HEK293 (cell line): Measurements from ENCODE around the gene MADD.

Experiments used
- CTCF ChIA-PET: fragments of 350-600 bp; formaldehyde crosslinking; extraction: SDS; loops from one replicate; lab custom pipeline; 2021; ENCODE audit warnings: antibody characterized with exemption; lab: Yijun Ruan, JAX
- POLR2A ChIA-PET: fragments of 300-600 bp; formaldehyde crosslinking; extraction: SDS; loops from one replicate; lab custom pipeline; 2020; ENCODE audit warnings: antibody characterized with exemption, inconsistent platforms; lab: Yijun Ruan, JAX
- H3K27ac ChIP-seq: fragments of 200-500 bp; sonication (Bioruptor generic); 2 replicates; pipeline ENCODE4 v1.5.1; 2014; ENCODE audit warnings: low read depth, low read length, control low read depth, inconsistent platforms; ENCODE audit errors: extremely low read depth
- H3K36me3 ChIP-seq, 2 experiments: fragments of 200-500 bp in 1 of 2; sonication (Bioruptor generic) in 1 of 2; 1 replicate in 1 of 2; 2 replicates in 1 of 2; pipeline ENCODE4 v1.5.1; 2014 to 2017; ENCODE audit warnings: inconsistent platforms in 2 of 2, low read length in 2 of 2; ENCODE audit not compliant: control insufficient read depth in 2 of 2, insufficient read depth in 1 of 2
- H3K4me1 ChIP-seq: fragments of 200-500 bp; sonication (Bioruptor generic); 2 replicates; pipeline ENCODE4 v1.5.1; 2014; ENCODE audit warnings: mild to moderate bottlenecking, low read length, inconsistent platforms; ENCODE audit not compliant: control insufficient read depth, insufficient read depth
- H3K4me3 ChIP-seq: 2 replicates; pipeline ENCODE4 v1.5.1; 2011; ENCODE audit warnings: low read depth, mild to moderate bottlenecking, control low read depth, low read length, moderate library complexity
- H3K9me3 ChIP-seq: fragments of 200-500 bp; sonication (Bioruptor generic); 2 replicates; pipeline ENCODE4 v1.5.1; 2014; ENCODE audit warnings: low read depth, low read length, inconsistent platforms; ENCODE audit not compliant: control insufficient read depth, insufficient read depth
- GLIS1 ChIP-seq: fragments of 450-650 bp; formaldehyde crosslinking; IDR thresholded peaks from 2 replicates; pipeline ENCODE4 v1.5.1; 2016; ENCODE audit warnings: missing biosample characterization, missing genetic modification characterization
- KLF8 ChIP-seq: fragments of 450-650 bp; formaldehyde crosslinking; IDR thresholded peaks from 2 replicates; pipeline ENCODE4 v1.5.1; 2016; ENCODE audit warnings: missing biosample characterization, missing genetic modification characterization
- KLF9 ChIP-seq: fragments of 450-650 bp; formaldehyde crosslinking; IDR thresholded peaks from 2 replicates; pipeline ENCODE4 v1.5.1; 2016; ENCODE audit warnings: missing biosample characterization, missing genetic modification characterization, low read depth
- MYNN ChIP-seq: fragments of 450-650 bp; formaldehyde crosslinking; IDR thresholded peaks from 2 replicates; pipeline ENCODE4 v1.5.1; 2016; ENCODE audit warnings: missing biosample characterization, missing genetic modification characterization, borderline replicate concordance
- OVOL3 ChIP-seq: fragments of 450-650 bp; formaldehyde crosslinking; IDR thresholded peaks from 2 replicates; pipeline ENCODE4 v1.5.1; 2016; ENCODE audit warnings: missing biosample characterization, missing genetic modification characterization
- PRDM1 ChIP-seq: fragments of 450-650 bp; formaldehyde crosslinking; IDR thresholded peaks from 2 replicates; pipeline ENCODE4; 2016; ENCODE audit warnings: missing biosample characterization, missing genetic modification characterization
- SCRT1 ChIP-seq: fragments of 450-650 bp; formaldehyde crosslinking; IDR thresholded peaks from 2 replicates; pipeline ENCODE4 v1.5.1; 2016; ENCODE audit warnings: missing biosample characterization, missing genetic modification characterization, borderline replicate concordance
- TSHZ1 ChIP-seq: fragments of 450-650 bp; formaldehyde crosslinking; IDR thresholded peaks from 2 replicates; pipeline ENCODE4 v1.5.1; 2016; ENCODE audit warnings: missing biosample characterization, missing genetic modification characterization, borderline replicate concordance
- ZBTB49 ChIP-seq: fragments of 450-650 bp; formaldehyde crosslinking; IDR thresholded peaks from 2 replicates; pipeline ENCODE4 v1.5.1; 2016; ENCODE audit warnings: missing biosample characterization, missing genetic modification characterization, low read depth
- ZEB2 ChIP-seq: fragments of 450-650 bp; formaldehyde crosslinking; IDR thresholded peaks from 2 replicates; pipeline ENCODE4 v1.5.1; 2016; ENCODE audit warnings: missing biosample characterization, missing genetic modification characterization
- ZNF138 ChIP-seq: fragments of 450-650 bp; formaldehyde crosslinking; IDR thresholded peaks from 2 replicates; pipeline ENCODE4 v1.5.1; 2016; ENCODE audit warnings: missing biosample characterization, missing genetic modification characterization, borderline replicate concordance
- ZNF16 ChIP-seq: fragments of 450-650 bp; formaldehyde crosslinking; IDR thresholded peaks from 2 replicates; pipeline ENCODE4 v1.5.1; 2016; ENCODE audit warnings: low read depth, missing biosample characterization, missing genetic modification characterization
- ZNF214 ChIP-seq: fragments of 450-650 bp; formaldehyde crosslinking; IDR thresholded peaks from 2 replicates; pipeline ENCODE4 v1.5.1; 2017; ENCODE audit warnings: missing biosample characterization, mild to moderate bottlenecking, missing genetic modification characterization, borderline replicate concordance
- ZNF274 ChIP-seq, 2 experiments: fragments of 200-500 bp in 1 of 2; fragments of 450-650 bp in 1 of 2; sonication (Bioruptor generic) in 1 of 2; formaldehyde crosslinking in 1 of 2; IDR thresholded peaks; 2 replicates each; pipeline versions ENCODE4 v1.5.1 to v1.6.1; 2014 to 2016; ENCODE audit warnings: borderline replicate concordance in 1 of 2, inconsistent platforms in 1 of 2, low read length in 1 of 2, missing biosample characterization in 1 of 2, missing genetic modification characterization in 1 of 2
- ZNF416 ChIP-seq: fragments of 450-650 bp; formaldehyde crosslinking; IDR thresholded peaks from 2 replicates; pipeline ENCODE4 v1.5.1; 2016; ENCODE audit warnings: missing biosample characterization, missing genetic modification characterization
- ZNF529 ChIP-seq: fragments of 450-650 bp; formaldehyde crosslinking; IDR thresholded peaks from 2 replicates; pipeline ENCODE4 v1.5.1; 2017; ENCODE audit warnings: missing genetic modification characterization, missing biosample characterization; ENCODE audit not compliant: insufficient replicate concordance
- ZNF548 ChIP-seq: fragments of 450-650 bp; formaldehyde crosslinking; IDR thresholded peaks from 2 replicates; pipeline ENCODE4 v1.5.1; 2016; ENCODE audit warnings: missing biosample characterization, missing genetic modification characterization
- ZNF558 ChIP-seq: fragments of 450-650 bp; formaldehyde crosslinking; IDR thresholded peaks from 2 replicates; pipeline ENCODE4 v1.5.1; 2016; ENCODE audit warnings: missing biosample characterization, missing genetic modification characterization
- ZNF621 ChIP-seq: fragments of 450-650 bp; formaldehyde crosslinking; IDR thresholded peaks from 2 replicates; pipeline ENCODE4 v1.5.1; 2017; ENCODE audit warnings: missing biosample characterization, missing genetic modification characterization
- ZNF629 ChIP-seq: fragments of 450-650 bp; formaldehyde crosslinking; IDR thresholded peaks from 2 replicates; pipeline ENCODE4 v1.5.1; 2017; ENCODE audit warnings: missing biosample characterization, missing genetic modification characterization
- ZNF670 ChIP-seq: fragments of 450-650 bp; formaldehyde crosslinking; IDR thresholded peaks from 2 replicates; pipeline ENCODE4 v1.5.1; 2016; ENCODE audit warnings: missing biosample characterization, missing genetic modification characterization, low read depth
- ZNF692 ChIP-seq: fragments of 450-650 bp; formaldehyde crosslinking; IDR thresholded peaks from 2 replicates; pipeline ENCODE4 v1.5.1; 2016; ENCODE audit warnings: missing biosample characterization, missing genetic modification characterization
- ZNF776 ChIP-seq: fragments of 450-650 bp; formaldehyde crosslinking; IDR thresholded peaks from 2 replicates; pipeline ENCODE4 v1.5.0; 2017; ENCODE audit warnings: missing biosample characterization, missing genetic modification characterization, borderline replicate concordance
- ZNF785 ChIP-seq: fragments of 450-650 bp; formaldehyde crosslinking; IDR thresholded peaks from 2 replicates; pipeline ENCODE4 v1.5.1; 2016; ENCODE audit warnings: missing biosample characterization, missing genetic modification characterization
- ZNF830 ChIP-seq: fragments of 450-650 bp; IDR thresholded peaks from 2 replicates; pipeline ENCODE4 v1.5.0; 2018; ENCODE audit warnings: missing biosample characterization, missing genetic modification characterization, low read depth, mild to moderate bottlenecking, moderate library complexity

The MADD gene

GRCh38 chr11:47274495-47275235 lies 4.7 kb downstream of the MADD start:
- H3K27ac ChIP-seq = no peak overlapping the region
- TF ChIP-seq ZNF776 (tag by site-specific recombination) (no peak), ZNF548 (no peak), ZNF558 (tag by site-specific recombination) (no peak), ZEB2 (no peak), MYNN (no peak), ZNF629 (tag by site-specific recombination) (no peak), ZNF214 (no peak)
- peaks cover 5 to 60% of the 10 kb centered on the region in 2 experiments; a peak in 2 of 3 replicates for H3K36me3 ChIP-seq
- POLR2A ChIA-PET = interaction anchor here (0.6 kb wide), 1 partner anchor 20 kb away, joined by 6 read pairs; no protein-coding TSS in a partner anchor
- no peak overlapping the region for H3K4me3 ChIP-seq
- no peaks in the 10 kb centered on the region for H3K9me3 ChIP-seq
- H3K4me1 ChIP-seq = peaks cover 13% of the 10 kb centered on the region; the same call in 1 of the 2 replicates
- CTCF ChIA-PET = interaction anchor here (0.9 to 2.3 kb wide), 2 partner anchors 15 to 97 kb away, joined by 3 to 5 read pairs; no protein-coding TSS in a partner anchor

GRCh38 chr11:47276923-47277322 lies 7.0 kb downstream of the MADD start:
- POLR2A ChIA-PET = no interaction called here
- H3K27ac ChIP-seq = no peak overlapping the region
- TF ChIP-seq ZNF830 (tag by site-specific recombination) = no peak
- TF ChIP-seq ZNF670 (tag by site-specific recombination) = no peak
- no peak for TF ChIP-seq OVOL3 (tag by site-specific recombination)
- TF ChIP-seq KLF8 (tag by site-specific recombination) = no peak
- no peak overlapping the region for H3K4me3 ChIP-seq
- no peaks in the 10 kb centered on the region for H3K9me3 ChIP-seq
- peaks cover 5% of the 10 kb centered on the region; the same call in 1 of the 2 replicates for H3K4me1 ChIP-seq
- CTCF ChIA-PET = no interaction called here
- peaks cover 9 to 78% of the 10 kb centered on the region in 2 experiments; a peak in 2 of 3 replicates for H3K36me3 ChIP-seq

- ChIA-PET POLR2A (no interaction called here), CTCF (no interaction called here)
- Histone ChIP-seq H3K27ac (no peak overlapping the region), H3K4me3 (no peak overlapping the region), H3K4me1 (no peaks in the 10 kb centered on the region), H3K9me3 (no peaks in the 10 kb centered on the region), H3K36me3 (peaks cover 9 to 87% of the 10 kb centered on the region in 2 experiments; a peak in 2 of 3 replicates)
- no peak for TF ChIP-seq ZNF621
- no peak for TF ChIP-seq TSHZ1 (tag by site-specific recombination)
- no peak for TF ChIP-seq GLIS1 (tag by site-specific recombination)
- no peak for TF ChIP-seq KLF9
- no peak for TF ChIP-seq ZNF692 (tag by site-specific recombination)
- TF ChIP-seq SCRT1 (tag by site-specific recombination) = no peak
- no peak for TF ChIP-seq ZNF16 (tag by site-specific recombination)
- TF ChIP-seq PRDM1 (tag by site-specific recombination) = no peak
- TF ChIP-seq ZNF138 (tag by site-specific recombination) = no peak
- TF ChIP-seq ZNF416 (tag by site-specific recombination) = no peak
- no peak for TF ChIP-seq ZNF274 (IDR thresholded peaks at IDR 0.05; ENCODE audit: low read length)
- TF ChIP-seq ZNF274 (tag by site-specific recombination; IDR thresholded peaks at IDR 0.05; ENCODE audit: borderline replicate concordance) = no peak
- TF ChIP-seq ZBTB49 (tag by site-specific recombination) = no peak
- no peak for TF ChIP-seq ZNF785
- no peak for TF ChIP-seq ZNF529
These were observed 8.1 kb downstream of the MADD start for GRCh38 chr11:47278058-47278457.
